Measurements from ENCODE around the gene CASP10.
"Not testable (repeated sequence)": the region's sequence is repeated elsewhere in the genome, so short reads cannot be mapped to it uniquely, and the experiment has no call there.

Gene CASP10

DNA sequence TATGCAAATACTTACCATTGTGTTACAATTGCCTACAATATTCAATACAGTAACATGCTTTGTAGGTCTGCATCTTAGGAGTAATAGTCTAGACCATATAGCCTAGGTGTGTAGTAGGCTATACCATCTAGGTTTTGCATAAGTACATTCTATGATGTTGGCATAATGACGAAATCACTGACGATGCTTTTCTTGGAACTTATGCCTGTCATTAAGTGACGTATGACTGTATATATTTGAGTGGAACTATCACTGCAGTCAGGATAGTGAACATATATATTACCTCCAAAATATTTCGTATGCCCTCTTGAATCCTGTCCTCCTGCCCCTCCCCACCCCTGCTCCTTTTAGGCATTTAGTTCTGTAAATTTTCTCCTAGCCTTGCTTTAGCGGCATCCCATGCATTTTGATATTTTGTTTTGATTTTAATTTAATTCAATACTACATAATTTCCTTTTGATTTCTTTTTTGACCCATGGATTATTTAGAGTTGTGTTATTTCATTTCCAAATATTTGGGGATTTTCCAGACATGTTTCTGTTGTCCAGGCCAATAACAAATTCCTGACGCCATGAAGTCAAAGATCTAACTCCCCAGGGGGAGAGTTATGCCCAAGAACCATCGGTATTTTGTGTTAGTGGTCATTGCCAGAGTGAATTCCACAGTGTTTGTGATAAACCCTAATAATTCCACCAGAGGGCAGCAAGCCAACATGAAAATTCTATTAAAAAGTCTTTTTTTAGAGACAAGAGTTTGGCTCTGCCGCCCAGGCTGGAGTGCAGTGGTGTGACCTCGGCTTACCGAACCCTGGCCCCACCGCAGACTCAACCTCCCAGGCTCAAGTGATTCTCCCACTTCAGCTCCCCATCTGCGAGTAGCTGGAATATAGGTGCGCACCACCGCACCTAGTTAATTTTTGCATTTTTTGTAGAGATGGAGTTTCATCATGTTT is 53.2 kb downstream of the CASP10 start:
- peak; percentile 40 for DNase-seq

DNA sequence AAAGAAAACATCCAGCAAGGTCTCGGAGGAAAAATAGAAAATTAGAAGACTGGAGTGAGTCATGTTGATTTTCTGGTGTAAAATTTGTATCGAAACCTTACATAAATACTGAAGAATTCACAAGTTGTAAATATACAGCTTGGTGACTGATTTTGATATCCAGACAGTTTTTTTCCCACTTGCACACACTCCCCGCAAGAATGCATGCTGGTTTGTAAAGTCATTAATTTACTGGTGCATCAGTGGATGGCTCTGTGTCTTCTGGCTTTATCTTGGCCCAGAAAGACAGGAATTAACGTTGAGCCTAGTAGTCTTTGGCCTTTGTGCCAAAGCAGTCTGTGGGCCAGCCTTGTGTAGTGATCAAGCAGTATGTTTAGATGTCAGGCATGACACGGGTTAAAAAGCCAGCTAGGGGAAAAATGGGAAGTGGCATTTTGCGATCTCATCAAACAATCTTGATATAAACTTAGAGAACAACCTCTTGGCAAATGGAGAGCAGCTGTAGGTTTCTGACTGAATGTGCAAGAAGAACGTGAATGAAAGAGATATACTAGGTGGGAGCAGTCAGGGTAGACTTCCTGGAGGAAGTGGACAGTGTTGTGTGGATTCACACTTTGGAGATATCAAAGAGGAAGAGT is 54.7 kb downstream of the CASP10 start:
- DNase-seq = no peak

- not testable (repeated sequence) for DNase-seq
Observed at GRCh38 chr2:201239167-201239935, 56.4 kb downstream of the CASP10 start.

GRCh38 chr2:201242571-201243277 is 59.8 kb downstream of the CASP10 start:
- DNase-seq = no peak

DNA sequence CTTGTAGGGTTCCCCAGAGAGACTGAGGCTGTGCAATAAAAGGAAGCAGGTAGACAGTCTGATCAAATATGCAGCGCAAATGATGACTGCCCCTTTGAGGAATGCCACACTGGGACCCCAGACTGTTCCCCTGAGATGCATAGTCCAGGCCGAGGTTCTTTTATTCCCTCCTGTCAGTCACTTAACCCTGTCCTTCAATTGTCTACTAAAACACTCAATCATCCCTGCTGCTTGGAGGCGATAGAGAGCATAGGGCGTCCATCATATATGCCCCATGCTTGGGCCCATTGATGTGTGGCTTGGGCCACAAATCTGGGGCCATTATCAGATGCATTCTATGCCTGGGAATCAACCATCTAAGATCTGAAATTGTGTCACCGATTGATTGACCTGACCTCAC is 61.9 kb downstream of the CASP10 start:
- no peak for DNase-seq

DNA sequence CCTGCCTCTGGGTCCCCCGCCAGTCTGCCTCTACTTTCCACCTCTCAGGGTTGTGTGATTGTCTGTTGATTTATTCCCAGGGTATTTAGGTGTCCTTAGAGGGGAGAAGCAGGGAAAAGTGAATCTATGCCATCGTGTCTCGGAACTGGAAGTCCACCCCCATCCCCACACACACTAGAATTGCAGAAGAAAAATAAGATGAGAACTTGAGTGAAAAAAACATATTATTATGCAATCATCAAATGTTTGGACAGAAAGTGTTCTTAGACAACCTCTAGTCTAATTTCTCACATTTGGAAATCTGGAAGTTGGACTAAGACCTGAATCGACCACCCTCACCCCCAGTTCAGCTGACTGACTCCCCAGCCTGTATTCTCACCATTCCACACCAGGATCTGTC is 63.3 kb downstream of the CASP10 start:
- no peak for DNase-seq

- DNase-seq = no peak
Observed at GRCh38 chr2:201248288-201248844, 65.4 kb downstream of the CASP10 start.

DNA sequence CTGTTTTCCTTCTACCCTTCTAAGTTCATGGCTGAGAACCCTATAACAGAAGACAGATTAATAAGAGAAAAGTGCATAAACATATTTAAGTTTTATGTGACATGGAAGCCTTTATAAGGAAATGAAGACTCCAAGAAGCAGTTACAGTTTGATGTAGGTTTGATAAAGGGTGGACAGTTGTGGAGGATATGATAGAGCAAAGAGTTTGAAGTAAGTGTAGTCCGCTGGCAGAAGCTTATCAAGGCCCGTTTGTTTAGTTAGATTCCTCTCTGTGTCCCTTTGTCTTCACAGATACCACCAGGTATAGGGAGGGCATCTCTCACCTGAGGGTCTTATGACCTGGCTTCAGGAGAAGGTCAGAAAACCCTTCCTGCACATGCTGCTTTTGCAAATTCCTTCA is 66.9 kb downstream of the CASP10 start:
- no peak for DNase-seq

DNA sequence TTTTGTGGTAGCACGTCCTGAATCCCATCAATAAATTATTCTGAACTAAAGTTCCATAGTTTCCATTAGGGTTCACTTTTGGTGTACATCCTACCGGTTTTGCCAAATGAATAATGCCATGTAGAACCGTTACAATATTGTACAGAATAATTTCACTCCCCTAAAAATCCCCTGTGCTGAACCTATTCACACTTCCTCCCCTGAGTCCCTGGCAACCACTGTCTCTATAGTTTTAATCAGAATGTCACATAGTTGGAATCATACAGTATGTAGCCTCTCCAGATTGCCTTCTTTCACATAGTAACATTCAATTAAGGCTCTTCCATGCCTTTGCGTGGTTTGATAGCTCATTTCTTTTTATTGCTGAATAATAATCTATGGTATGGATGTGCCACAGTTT is 67.8 kb downstream of the CASP10 start:
- no peak for DNase-seq

DNA sequence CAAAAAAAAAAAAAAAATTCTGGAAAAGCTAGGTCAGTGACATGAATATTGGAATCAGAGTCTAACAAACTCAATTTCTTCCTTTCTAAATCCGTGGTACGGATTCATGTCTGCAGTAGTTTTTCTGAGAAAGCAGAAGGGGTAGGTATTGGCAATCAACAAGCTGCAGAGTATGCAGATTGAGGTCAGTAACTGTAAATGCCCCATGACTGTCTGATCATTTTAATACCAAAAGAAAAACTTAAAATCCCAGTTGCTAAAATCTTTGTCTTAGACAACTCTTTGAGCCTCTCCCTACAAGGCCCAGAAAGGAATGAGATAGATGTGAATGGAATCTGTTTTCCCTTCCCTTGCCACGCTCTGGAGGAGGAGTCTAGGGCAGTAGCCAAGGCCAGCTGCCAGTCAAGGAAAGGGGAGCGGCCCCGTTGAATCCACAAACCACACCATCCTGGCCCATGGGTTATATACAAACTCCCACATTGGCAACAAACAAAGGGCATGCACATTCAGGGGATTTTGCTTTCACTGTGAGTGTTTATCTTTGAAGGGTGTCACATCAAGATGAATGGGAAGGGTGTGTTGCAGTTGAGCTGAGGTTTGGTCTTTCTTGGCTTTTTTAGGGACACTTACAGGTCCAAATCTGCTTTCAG is 71.3 kb downstream of the CASP10 start:
- DNase-seq = no peak

- no peak for DNase-seq
Observed at GRCh38 chr2:201255408-201256033, 72.6 kb downstream of the CASP10 start.

- no peak for DNase-seq
Observed at GRCh38 chr2:201256082-201256481, 73.1 kb downstream of the CASP10 start.

- DNase-seq = no peak
Observed at GRCh38 chr2:201257381-201257955, 74.5 kb downstream of the CASP10 start.

DNA sequence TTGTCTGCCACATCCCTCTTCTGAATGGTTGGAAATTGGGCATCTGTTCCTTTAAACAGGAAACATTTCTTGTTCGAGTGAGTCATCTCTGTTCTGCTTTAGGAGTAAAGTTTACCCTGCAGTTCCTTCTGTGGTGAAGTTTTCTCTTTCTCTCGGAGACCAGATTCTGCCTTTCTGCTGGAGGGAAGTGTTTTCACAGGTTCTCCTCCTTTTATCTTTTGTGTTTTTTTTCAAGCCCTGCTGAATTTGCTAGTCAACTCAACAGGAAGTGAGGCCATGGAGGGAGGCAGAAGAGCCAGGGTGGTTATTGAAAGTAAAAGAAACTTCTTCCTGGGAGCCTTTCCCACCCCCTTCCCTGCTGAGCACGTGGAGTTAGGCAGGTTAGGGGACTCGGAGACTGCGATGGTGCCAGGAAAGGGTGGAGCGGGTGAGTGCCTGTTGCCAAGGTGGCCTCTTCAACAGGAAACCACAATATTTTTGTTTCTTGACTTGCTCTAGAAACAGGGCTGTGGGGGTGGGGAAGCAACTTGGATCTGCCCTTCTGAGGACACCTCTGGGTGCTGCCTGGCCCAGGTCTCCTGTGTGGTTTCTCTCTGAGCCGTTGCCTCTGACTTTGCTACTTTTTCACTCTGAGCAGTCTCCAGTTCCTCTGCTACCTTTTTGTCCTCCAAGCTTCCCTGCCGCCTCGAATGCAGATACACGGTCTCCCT is 75.2 kb downstream of the CASP10 start:
- DNase-seq = no peak

- DNase-seq = no peak
Observed at GRCh38 chr2:201258666-201259615, 76.0 kb downstream of the CASP10 start.

GRCh38 chr2:201260302-201260800 is 77.4 kb downstream of the CASP10 start, which contains the start of gene CASP8:
Gene CASP8, plus strand, starts transcription at chr2:201260536. Its CDS starts 5,951 bp downstream, at chr2:201266487.
- DNase-seq = no peak

GRCh38 chr2:201261471-201261870 is 78.5 kb downstream of the CASP10 start:
- DNase-seq = no peak

GRCh38 chr2:201261906-201262305 is 79.0 kb downstream of the CASP10 start:
- no peak for DNase-seq

DNA sequence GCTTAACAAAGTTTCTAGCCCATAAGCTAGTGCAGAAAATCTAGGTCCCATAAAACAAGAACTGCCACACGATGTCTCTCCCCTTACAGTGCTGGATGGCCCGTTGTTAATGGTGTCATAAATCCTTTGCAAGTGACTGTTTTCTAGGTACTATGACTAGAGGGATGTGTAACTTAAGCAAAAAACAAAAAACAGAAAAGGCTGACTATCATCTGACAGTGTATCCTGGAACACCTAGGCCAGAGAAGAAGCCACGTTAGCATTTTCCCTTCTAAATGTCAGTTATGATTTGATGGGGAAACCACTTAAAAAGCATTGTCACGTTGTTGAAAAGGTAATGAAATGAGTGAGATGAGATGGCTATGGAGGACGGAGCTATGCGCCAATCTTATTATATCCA is 79.8 kb downstream of the CASP10 start:
- DNase-seq = no peak
